Kidney capillary endothelial cell (primary cell): ENCODE results near the gene ERCC1.
"Not testable (repeated sequence)": the region's sequence is repeated elsewhere in the genome, so short reads cannot be mapped to it uniquely, and the experiment has no call there.

ENCODE experiments used
- DNase-seq: peaks from one replicate; pipeline ENCODE4 v3.0.0-alpha.2; 2018; ENCODE audit warnings: low spot score

Gene ERCC1

DNA sequence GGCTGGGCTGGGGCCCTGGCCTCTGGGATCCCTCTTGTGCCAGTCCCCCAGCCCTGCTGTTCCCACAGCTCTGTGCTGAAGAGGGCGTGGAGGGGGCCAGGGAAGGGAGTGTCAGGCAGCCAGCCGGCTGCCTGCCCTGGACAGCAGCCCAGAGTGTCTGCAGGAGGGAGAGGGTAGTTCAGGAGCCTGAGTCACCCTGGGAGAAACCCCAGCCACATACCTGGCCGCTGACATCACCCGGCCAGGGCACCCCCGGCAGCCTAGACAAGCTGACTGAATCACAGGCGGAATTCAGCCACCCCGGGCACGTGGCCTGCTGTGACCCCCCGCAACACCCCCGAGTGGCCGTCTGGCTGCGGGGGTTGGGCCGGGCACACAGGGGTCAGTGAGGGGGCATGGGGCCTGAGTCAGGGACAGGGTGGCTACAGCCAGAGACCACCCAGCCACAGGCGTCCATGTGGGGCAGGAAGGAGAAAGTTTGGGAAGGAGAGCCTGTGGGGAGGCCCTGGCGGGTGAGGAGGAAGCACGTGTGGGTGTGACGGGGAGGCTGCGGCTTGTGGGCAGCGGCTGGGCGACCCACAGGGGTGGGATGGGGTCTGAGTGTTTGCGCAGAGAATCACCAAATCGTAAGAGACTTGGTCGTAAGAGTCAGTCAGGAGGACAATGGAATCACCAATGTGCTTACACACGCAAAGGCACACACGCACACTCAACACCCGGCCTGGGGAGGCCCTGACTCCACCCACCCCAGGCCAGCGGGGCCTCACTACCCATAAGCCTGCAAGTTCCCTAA, 32.2 kb upstream of the ERCC1 start:
- peak; percentile 99 for DNase-seq

DNA sequence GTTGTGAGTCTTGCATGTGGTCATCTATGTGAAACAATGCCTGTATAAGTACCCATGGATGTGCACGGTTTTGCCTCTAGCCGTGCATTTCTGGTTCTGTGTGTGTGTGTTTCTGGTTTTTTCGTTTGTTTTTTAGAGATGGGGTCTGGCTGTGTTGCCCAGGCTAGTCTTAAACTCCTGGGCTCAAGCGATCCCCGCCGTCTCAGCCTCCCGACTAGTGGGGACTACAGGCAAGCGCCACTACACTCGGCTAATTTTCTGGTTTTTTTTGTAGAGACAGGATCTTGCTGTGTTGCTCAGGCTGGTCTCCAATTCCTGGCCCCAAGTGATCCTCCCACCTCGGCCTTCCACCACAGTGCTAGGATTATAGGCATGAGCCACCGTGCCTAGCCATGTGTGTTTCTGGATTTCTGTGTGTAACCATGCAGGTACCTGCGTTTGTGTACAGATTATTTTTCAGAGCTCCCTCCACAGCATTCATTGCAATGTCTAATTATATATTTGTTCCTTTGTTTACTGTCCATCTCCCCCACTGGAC, 28.2 kb upstream of the ERCC1 start:
- DNase-seq, result no peak

DNA sequence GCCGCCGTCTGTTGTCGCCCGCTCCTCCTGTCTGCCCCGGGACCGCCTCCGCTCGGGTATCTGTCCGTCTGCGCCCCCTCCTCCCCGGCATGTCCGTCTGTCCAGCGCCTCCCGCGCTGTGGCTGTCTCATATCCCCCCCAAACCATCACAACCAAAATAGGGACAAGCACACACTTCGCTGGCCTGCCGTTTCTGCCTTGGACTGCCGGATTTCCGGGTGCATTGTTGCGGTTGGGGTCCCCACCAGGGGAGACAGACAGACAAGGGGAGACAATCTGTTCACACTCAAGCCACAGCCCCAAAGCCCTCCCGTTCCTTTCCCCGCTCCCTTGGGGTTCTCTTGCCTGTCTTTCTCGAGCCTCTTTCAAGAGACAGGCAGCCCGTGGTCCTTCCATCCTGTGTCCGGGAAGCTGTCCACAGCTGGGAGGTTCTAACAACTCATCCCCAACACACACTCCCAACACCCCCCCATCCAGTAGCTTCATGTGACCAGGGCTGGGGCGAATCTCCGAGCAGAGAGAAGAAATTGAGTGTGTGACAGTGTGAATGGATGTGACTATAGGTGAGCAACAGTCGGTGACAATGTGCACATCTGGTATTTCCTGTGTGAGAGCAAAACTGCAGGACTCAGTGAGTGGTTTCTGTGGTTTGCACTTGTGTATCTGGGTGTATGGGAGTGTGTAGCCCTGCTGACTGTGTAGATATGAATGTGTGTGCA, 27.6 kb upstream of the ERCC1 start:
- DNase-seq, result no peak

DNA sequence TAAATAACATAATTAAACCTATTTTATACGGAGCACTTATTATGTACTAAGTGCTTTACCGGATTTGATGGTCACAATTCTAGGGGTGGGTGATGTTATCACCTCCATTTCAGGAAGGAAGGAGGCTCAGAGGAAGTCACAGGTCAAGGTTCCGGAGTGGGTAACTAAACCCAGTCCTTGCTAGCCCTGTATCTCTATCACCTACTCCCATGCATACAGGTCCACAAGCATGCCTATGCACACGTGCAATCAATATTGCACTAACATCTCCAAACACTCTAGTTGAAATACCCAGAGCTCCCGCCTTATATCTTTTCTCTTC, 26.3 kb upstream of the ERCC1 start:
- DNase-seq, result no peak

DNA sequence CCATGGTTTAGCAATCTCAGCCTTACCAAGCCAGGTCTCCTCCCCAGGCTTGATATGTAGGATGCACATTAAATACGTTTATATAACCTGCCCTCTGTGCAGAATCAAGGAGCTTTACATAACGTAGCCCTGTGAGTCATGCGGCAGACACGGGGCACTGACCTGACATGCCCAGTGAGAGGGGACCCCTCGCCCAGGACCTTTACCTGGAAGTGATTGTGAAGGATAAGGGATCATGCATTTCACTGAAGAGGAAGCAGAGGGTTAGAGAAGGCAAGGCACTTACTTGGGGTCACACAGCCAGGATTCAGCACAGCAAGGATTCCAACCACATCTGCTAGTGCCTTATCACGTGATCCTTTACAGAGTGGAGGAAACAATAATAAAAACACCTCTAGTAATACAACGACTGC, 25.2 kb upstream of the ERCC1 start:
- no peak for DNase-seq

DNA sequence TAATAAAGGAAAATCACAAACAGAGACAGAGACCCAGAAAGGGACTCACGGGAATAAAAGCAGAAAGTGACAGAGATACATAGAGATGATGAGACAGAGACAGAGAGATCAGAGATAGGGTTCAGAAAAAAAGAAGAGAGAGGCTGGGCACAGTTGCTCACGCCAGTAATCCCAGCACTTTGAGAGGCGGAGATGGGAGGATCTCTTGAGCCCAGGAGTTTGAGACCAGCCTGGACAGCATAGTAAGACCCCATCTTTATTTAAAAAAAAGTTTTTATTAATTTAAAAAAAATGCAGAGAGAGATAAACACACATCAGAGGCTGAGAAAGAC, 24.7 kb upstream of the ERCC1 start:
- DNase-seq, result no peak

DNA sequence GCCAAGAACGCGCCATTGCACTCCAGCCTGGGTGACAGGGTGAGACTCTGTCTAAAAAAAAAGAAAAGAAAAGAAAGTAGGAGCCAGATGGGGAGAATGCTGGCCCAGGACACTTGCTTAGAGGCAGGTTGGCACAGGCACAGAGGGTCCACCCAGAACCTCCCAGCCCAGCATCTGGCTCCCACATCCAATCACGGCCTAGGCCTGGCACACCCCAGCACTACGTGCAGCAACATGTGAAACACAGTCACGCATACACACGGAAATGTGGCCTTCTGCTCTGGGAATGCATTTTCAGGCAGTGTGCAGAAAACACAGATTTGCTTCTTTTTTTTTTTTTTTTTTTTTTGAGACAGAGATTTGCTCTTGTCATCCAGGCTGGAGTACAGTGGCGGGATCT, 23.2 kb upstream of the ERCC1 start:
- no peak for DNase-seq

DNA sequence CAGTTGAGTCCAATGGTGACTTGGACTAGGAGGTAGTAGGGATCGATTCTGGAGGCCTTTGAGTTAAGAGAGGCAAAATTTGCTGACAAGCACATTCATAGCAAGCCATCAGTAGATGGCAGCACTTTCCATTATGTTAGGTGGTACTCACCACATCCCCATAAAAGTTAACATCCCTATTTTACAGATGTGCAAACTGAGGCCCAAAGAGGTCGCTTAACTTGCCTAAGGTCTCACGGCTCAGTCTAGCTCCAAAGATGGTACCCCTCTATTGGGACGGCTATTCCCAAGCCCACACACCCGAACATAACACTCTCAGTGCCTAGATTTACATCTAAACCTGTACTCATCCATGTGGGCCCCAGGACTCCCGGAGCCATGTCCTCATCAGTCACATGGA, 22.6 kb upstream of the ERCC1 start:
- no peak for DNase-seq

DNA sequence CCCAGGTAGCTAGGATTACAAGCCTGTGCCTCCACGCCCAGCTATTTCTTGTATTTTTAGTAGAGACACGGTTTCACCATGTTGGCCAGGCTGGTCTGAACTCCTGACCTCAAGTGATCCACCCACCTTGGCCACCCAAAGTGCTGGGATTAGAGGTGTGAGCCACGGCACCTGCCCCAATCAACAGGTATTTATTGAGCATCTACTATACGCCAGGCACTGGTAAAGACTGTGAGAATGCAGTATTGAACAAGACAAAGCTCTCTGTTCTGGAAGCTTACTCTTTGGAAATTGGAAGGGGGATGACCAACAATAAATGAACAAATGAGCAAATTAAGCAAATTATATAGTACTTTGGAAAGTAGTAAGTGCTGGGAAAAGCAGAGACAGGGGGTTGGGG, 21.4 kb upstream of the ERCC1 start:
- no peak for DNase-seq

DNA sequence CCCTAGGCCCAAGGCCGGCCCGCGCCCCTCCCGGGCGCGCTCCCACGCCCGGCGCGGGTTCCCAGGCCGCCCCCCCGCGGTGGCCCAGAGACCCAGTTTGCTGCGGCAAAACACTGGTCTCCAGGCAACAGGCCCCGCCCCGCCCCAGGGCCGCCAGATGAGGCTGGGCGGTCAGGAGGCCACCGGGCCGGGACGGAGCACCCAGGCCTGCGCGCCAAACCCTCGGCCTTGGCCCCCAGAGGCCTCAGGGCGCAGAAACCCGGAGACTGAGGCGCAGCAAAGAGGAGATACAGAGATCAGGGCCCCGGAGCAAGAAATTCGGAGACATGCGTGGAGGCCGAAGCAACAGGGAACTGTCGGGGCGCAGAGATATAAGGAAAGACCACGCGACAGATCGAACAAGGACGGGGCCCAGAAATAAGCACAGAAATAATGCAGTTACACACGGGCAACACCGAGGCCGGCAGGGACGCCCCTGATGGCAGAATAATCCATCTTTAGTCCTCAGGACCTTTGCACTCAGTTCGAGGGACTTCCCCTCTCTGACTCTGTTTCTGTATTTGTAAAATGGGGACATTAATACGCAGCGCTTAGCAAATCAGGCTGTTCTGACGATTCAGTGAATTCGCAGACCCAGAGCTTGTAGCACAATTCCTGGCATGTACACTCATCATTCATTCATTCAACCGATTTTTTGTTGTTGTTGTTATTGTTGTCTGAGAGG, 20.8 kb upstream of the ERCC1 start:
- DNase-seq, result peak; percentile 72

DNA sequence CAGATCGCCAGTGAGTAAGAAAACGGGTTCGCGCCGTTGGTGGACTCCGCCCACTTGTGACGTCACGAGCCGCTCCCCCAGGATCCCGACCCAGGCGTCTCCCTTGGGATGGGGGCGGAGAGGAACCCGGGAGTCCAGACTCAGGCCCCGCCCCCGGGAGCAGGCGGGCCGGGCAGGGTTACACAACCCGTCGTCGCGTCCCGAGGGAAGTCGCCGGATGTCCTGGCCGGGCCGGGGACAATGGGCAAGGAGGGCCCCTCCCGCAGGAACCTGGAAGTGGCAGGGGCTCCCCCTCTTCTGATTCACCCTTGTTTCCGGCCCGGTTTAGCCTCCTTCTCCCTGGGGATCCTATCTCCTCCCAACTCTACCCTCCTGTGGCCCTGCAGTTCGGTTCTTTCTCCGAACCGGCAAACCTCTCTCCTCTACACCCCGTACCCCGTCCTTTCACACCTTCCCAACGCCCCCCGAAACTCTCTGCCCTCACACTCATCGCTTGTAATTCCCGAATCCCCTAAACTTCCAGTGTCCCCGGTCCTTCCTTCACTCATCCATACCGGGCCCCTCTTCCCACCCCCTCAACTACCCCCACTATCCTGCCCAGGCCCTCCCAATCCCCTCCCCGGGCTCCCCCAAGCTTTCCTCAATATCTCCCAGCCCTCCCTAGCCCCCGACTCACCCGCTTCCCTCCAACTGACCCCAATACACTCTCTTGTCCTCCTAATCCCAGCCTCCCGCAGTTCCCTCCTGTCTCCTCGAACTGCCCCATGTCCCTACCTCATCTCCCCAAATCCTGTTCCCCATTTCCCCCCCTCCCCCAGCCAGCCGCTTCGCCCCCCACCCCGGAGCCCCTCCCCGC, 20.0 kb upstream of the ERCC1 start:
- DNase-seq, result peak; percentile 99

DNA sequence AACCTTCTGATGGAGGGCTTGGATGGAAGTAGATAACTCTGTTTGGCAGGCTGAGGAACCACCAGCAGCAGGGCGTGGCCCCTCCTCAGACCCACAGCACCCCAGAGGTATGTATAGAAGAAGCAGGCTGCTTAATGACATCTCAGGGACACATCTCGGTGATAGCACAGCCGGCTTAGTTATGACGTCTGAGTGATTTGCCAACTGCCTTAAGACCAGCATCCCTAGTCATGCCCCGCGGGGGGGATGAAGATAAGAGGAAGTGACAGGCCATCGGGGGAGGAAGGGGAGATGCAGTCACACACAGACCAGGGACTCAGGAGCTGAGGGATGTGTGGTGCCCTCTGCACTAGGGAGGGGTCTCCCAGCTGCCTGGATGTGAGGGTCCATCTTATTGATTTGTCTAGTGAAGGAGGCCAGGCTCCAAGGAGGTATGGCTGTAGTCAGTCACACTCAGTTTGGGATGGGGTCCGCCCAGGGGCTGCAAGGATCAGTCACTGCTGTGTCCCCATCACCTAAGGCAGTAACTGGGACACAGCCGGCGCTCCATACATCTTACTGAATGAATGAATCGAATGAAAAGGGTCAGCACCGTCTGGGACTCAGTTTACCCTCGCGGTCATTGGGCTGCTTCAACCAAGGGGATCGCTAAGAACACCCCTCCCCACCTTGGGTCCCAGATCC, 19.2 kb upstream of the ERCC1 start:
- DNase-seq, result peak; percentile 78

DNA sequence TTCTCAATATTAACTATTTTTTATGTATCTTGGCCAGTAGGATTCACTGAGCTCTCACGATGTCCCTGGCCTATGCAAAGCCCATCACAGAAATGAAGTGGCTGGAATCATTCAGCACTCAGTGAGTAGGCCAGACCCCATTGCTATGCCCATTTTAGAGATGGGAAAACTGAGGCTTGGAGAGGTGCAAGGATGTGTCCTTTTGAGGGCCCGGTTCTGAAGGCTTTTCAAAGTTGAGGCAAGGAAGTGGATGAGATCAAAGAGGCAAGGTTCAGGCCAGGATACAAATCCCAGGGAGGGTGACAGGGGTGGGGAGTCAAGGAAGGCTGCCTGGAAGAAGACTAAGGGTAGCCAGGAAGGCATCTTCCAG, 18.7 kb upstream of the ERCC1 start:
- DNase-seq, result no peak

DNA sequence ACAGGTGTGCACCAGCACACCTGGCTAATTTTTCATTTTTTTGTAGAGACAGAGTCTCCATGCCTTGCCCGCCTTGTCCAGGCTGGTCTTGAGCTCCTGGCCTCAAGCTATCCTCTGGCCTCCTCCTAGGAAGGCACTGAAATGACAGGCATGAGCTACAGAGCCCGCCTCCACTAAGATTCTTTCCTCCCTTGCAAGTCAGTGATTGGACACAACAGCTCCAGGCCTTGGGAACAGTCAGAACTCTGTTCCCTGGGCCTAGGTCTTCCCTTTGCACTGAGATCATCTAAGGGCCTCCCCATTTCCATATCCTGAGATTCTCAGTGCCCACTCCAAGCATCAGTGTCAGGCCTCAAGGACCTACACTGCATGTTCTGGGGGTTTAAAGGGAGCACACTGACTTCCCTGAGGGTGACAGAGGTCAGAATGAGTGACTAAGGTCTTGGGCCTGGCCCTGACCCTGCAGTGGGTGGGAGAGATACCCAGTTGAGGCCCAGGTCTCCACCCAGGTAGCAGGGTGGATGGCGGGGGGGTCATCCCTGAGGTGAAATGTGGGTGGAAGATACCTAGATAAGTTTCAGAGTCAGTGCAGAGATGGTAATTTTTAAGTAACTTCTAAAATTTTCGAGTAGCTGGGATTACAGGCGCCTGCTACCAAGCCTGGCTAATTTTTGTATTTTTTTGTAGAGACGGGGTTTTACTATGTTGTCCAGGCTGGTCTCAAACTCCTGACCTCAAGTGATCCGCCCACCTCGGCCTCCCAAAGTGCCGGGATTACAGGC, 17.3 kb upstream of the ERCC1 start:
- no peak for DNase-seq

DNA sequence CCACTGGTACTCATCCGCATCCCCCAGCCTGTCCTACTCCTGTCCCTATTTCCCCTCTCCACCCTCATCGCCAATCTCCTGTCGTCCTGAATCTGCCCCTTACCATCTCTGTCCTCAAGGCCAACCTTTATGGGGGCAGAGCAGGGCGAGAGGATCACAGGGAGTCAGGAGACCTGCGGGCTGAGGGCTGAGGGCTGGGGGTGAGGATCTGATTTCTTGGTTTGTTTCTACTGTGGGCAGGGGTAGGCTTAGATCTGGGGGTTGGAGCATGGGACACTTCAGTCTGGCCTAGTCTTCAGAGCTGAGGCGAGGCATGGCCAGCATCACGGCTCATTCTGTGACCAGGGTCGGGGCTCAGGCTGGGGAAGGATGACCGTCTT, 16.5 kb upstream of the ERCC1 start:
- DNase-seq, result no peak

DNA sequence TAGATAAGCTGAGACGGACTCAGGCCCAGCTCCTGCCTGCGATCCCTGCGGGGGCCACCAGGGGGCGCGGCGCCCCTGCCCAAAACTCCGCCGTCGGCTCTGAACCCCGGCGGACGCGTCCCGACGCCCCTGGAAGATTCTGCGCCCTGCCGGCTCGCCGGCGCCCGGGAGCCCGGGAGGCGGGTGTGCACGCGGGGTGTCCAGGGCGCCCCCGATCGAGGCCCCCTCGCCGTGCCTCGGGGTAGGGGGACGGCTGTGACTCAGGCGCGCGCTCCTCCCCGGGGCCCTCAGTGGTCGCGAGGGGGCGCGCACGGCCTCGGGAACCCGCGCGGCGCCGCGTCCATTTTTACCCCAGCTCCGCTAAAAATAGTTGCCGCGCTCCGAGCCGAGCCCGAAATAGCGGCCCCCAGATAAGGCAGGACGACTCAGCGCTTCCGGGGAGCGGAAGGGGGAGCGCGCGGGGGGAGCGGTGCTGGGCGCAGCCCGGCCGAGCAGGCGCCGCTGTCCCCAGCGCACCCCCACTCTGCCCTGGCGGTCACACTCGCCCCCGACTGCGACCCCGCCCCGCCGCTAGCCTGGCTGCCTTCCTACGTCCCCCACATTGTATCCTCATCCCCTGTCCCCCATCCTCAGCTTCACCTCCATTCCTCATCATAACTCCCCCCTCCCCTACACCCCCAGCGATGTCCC, 16.0 kb upstream of the ERCC1 start:
- peak; percentile 70 for DNase-seq

DNA sequence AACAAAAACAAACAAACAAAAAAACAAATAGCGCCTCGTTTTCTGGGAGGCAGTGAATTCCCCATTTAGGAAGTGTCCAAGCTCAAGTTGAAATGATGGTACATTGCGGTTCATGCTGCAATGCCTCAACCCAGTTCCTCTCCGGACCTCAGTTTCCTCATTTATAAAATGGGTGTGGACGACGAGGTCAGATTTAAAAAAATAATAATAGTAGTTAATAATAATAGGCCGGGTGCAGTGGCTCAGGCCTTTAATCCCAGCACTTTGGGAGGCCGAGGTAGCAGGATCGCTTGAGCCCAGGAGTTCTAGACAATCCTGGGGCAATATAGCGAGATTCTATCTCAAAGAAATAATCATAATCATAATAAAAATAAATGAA, 15.5 kb upstream of the ERCC1 start:
- no peak for DNase-seq

DNA sequence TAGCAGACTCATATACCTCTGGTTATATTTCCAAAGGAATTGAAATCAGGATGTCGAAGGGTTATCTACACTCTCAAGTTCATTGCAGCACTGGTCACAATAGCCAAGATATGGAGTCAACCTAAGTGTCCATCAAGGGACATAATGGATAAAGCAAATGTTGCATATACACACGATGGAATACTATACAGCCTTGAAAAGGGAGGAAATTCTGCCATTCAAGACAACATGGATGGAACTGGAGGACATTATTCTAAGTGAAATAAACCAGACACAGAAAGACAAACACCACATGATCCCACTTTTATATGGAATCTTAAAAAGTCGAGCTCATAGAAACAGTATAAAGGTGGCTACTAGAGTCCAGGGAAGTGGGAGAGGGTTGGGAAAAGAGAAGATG, 13.6 kb upstream of the ERCC1 start:
- no peak for DNase-seq

DNA sequence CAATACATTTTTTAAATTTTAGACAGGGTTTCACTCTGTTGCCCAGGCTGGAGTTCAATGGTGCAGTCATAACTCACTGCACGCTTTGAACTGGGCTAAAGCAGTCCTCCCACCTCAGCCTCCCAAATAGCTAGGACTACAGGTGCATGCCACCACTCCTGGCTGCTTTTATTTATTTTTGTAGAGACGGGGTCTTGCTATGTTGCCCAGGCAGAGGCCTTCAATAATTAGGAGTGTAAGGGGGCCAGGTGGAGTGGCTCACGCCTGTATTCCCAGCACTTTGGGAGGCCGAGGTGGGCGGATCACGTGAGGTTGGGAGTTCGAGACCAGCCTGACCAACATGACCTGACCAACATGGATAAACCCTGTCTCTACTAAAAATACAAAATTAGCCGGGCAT, 8.8 kb upstream of the ERCC1 start:
- DNase-seq, result not testable (repeated sequence)

DNA sequence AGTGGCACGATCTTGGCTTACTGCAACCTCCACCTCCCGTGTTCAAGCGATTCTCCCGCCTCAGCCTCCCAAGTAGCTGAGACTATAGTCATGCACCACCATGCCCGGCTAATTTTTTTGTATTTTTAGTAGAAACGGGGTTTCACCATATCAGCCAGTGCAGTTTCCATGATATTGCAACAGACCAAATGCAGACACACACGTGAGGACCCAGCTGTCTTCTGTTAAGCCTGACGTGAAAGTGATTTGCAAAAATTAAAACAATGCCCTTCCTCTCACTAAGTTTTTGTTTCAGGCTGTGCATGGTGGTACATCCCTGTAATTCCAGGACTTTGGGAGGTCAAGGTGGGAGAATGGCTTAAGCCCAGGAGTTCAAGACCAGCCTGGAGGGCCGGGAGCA, 7.3 kb upstream of the ERCC1 start:
- not testable (repeated sequence) for DNase-seq
